OCI-LY1 (cell line): Measurements from ENCODE around the gene SHC1.

Source experiments
- EZH2 ChIP-seq: fragments of 200-600 bp; sonication (generic), shearing (Covaris generic); IDR thresholded peaks from 2 replicates; pipeline ENCODE4 v1.8.0; 2017; ENCODE audit warnings: borderline replicate concordance, mixed run types, mild to moderate bottlenecking, antibody characterized with exemption, low read length, moderate library complexity, mixed read lengths
- TF ChIP-seq, protein P1 (sequence below): fragments of 200-600 bp; sonication (generic), shearing (Covaris generic); IDR thresholded peaks from 2 replicates; pipeline ENCODE4 v1.5.1; 2017; ENCODE audit warnings: mild to moderate bottlenecking, antibody characterized with exemption, low read length, moderate library complexity, mixed read lengths

DNA sequence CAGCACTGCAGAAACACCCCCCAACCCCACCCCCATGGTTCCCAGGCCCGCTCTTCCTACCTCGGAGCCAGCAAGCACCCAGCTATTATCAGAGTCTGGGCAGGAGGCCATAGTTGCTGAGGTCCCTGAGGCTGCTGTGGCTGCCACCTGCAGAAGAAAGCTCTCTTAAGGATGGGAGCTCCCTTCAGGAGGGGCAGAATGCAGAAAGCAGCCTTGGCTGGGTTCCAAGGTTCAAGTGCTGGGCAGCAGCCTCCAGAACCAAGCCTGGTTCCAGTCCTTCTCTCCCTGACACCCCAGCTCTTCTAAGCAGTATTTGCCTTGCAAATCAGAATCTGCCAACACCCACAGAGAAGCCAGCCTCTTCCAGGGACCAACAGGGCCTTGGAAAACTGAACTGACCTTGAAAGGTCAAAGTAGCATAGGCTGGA is 16.9 kb downstream of the SHC1 start:
- TF ChIP-seq, protein P1, sequence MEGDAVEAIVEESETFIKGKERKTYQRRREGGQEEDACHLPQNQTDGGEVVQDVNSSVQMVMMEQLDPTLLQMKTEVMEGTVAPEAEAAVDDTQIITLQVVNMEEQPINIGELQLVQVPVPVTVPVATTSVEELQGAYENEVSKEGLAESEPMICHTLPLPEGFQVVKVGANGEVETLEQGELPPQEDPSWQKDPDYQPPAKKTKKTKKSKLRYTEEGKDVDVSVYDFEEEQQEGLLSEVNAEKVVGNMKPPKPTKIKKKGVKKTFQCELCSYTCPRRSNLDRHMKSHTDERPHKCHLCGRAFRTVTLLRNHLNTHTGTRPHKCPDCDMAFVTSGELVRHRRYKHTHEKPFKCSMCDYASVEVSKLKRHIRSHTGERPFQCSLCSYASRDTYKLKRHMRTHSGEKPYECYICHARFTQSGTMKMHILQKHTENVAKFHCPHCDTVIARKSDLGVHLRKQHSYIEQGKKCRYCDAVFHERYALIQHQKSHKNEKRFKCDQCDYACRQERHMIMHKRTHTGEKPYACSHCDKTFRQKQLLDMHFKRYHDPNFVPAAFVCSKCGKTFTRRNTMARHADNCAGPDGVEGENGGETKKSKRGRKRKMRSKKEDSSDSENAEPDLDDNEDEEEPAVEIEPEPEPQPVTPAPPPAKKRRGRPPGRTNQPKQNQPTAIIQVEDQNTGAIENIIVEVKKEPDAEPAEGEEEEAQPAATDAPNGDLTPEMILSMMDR: no peak
- no peak for TF ChIP-seq EZH2
